Epithelial cell of prostate (primary cell): ENCODE results near the gene FAM221A.
A peak's percentile ranks its signal among the peaks of the same experiment; 100 is the strongest.
"Not testable (repeated sequence)": the region's sequence is repeated elsewhere in the genome, so short reads cannot be mapped to it uniquely, and the experiment has no call there.

ENCODE experiments used
- DNase-seq: peaks from one replicate; pipeline ENCODE4 v3.0.0-alpha.2; 2011; ENCODE audit warnings: low read depth, low spot score
- H3K27ac ChIP-seq: fragments of 450-650 bp; 2 replicates; pipeline ENCODE4 v1.5.1; 2017; ENCODE audit warnings: mild to moderate bottlenecking

FAM221A gene

DNA sequence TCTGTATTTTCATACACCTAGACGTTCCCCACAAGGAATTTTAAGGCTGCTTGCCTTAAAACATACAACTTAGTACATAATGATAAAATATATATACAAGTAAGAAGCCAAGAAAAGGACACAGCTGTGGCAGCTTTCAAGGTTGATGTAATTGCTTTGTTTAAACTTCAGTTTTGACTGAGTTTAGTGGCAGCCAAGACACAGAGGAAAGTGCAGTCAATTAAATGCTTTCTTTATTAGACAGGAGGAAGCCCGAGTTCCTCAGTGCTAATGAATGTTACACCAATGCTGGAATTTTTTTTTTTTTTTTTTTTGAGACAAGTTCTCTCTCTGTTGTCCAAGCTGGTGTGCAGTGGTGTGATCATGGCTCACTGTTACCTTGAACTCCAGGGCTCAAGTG lies 18.8 kb downstream of the FAM221A start:
- H3K27ac ChIP-seq = no peak overlapping the region
- DNase-seq = no peak

DNA sequence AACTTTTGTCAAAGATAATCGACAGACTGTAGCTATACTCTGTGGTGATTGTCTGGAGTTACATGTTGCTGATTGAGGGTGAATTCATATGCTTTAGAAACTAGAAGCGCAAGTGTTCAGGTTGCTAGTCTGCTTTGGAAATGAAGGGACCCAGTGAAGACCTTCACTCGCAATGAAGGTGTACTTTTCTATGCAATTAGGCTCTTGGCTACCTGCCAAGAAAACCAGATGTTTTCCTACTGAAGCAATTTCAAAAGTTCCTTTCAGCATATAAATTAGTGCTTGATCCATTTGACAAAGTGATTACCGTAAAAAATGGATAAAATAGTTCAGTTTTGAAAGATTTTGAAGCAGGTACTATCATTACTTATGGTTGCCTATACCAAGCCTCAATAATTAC lies 20.0 kb downstream of the FAM221A start:
- H3K27ac ChIP-seq = no peak overlapping the region
- DNase-seq = no peak

DNA sequence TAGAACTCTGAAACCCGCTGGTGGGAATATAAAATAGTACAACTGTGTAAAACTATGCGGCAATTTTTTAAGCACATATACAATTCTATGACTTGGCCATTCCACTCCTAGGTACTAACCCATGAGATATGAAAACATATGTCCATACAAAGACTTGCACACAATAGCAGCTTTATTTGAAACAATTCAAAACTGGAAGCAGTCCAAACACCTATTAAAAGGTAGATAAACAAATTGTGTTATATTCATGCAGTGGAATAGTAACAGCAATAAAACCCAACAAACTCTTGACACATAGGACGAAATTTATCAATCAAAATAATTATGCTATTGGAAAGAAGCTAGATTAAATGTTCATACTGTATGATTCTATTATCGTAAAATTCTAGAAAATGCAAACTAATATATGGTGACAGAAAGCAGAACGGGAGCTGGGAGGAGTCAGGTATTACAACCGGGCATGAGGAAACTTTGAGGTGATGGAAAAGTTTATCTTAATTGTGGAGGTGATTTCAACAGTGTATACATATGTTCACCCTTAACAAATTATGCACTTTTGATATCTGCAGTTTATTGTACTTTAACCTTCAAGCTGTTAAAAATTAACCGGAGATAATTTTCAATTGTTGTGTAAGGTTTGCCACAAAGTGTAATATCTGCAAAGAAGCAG lies 29.2 kb downstream of the FAM221A start:
- no peak for DNase-seq
- no peak overlapping the region for H3K27ac ChIP-seq

DNA sequence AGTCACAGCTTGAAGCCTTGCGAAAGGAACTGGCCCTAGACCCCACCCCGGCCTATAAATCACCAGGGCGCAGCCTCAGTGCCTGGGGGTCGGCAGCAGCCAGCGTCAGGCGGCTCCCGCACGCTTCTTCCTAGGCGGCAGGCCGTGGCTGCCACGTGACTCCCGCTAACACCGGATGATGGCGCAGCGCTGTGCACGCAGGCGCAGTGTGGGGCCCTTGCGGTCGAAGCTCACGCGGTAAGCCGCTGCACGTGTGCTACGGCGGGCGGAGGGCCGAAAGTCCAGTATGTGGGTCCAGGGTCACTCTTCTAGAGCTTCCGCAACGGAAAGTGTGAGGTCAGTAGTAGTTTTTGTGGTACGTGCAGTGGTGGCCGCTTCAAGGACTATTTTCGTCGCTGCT lies 30.0 kb downstream of the FAM221A start, which contains the start of gene STK31:
Gene STK31 (plus strand): TSS at position 220 of the 400 bp plus-strand sequence. CDS start 67 bp downstream, at position 287.
- no peak for DNase-seq
- H3K27ac ChIP-seq = no peak within 1 kb of the TSS

DNA sequence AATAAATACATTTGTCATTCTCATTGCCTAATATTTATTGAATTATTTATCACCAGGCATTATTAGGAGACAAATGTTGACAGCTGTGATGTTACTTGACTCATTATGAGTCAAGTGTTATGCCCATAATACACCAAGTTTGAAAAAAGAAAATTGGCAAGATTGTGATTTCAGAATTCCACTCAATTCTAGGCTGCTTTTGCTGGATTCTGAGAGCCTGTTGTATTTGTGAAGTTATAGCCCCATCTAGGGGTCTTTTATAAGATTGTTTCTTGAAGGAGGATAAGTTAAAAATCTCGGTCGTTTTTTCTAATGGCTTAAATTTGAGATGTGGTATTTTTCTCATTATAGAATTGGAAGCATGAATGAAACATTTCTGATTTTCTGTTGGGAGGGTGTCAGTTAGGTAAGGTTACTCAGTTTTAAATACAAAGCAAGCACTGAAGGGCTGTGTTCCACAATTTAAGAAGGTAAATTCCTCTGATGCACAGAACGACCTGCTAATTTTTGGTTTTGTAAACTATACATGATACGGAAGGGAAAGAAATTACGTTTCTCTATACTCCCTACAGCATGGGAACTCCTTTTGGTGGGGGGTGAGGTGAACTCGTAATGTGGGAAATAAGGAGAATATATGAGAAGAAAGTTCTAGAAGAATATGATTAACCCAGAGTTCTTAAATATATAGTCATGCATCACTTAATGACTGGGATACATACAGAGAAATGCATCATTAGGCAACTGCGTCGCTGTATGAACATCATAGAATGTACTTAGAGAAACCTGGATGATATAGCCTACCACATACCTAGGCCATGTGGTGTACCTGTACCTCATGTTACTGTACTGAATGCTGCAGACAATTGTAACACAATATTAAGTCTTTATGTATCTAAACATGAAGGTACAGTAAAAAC lies 32.6 kb downstream of the FAM221A start:
- H3K27ac ChIP-seq = no peak overlapping the region
- DNase-seq = no peak

DNA sequence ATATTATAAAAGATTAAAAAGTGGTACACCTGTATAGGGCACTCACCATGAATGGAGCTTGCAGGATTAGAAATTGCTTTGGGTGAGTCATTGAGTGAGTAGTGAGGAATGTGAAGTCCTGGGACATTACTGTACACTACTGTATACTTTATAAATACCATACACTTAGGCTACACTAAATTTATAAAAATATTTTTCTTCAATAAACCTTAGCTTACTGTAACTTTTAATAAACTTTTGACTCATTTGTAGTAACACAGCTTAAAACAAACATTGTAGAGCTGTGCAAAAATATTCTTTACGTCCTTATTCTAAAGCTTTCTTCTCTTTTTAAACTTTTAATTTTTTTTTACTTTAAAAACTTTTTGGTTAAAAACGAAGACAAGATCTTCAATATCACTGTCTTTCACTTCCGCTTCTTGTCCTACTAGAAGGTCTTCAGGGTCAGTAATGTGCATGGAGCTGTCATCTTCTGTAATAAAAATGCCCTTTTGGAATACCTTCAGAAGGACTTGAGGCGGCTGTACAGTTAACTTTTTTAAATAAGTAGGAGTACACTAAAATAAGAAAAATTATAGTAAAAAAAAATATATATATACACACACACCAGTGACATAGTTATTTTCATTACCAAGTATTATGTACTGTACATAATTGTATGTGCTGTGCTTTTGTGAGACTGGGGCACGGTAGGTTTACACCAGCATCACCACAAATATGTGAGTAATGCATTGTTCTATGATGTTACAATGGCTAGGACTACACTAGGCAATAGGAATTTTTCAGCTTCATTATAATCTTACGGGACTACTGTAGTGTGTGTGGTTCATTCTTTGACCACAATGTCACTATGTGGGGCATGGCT lies 33.5 kb downstream of the FAM221A start:
- DNase-seq = peak; percentile 33
- peak overlapping the region; percentile 48 for H3K27ac ChIP-seq

DNA sequence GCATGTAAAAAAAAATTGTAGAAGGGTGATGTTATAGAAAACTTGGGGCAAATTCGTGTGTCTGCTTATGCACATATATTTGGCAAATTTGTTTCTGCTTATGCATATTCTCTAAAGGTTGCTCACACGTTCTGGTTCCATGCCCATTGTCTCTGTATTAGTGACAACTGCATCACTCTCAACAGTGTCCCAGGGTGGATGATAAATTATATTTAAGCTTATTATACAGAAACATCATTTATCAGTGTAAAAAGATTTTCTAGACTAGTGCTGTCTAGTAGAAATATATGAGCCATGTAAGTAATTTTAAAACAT lies 34.1 kb downstream of the FAM221A start:
- H3K27ac ChIP-seq = peak overlapping the region; percentile 48
- no peak for DNase-seq

DNA sequence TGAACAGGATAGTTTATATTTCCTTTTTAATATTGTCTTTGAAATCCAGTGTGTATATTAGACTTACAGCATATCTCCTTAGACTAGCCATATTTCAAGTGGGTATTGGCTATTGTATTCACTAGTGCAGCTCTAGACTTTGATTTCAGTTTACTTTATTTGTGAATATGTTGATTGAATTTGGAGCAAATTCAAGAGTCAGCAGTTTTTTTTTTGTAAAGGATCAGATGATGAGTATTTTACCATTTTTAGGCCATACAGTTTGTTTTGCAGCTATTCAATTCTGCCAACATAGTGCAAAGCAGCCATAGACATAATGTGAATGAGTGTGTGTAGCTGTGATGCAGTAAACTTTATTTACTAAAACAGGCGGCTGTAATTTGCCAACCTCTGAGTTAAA lies 34.6 kb downstream of the FAM221A start:
- no peak for DNase-seq
- H3K27ac ChIP-seq = no peak overlapping the region

DNA sequence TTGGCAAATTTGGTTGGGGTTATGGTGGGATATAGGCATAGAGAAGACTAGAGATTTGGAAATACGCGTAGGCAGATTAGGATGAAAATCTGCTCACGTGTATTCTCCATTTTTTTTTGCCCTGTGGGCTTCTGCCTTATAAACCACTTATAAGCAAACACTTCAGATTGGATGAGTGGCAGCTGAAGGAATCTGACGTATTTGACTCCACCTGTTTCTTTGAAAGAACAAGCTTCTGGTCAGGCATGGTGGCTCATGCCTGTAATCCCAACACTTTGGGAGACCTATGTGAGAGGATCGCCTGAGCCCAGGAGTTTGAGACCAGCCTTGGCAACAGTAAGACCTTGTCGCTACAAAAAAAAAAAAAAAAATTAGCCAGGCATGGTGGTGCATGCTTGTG lies 35.1 kb downstream of the FAM221A start:
- H3K27ac ChIP-seq = no peak overlapping the region
- DNase-seq = no peak

DNA sequence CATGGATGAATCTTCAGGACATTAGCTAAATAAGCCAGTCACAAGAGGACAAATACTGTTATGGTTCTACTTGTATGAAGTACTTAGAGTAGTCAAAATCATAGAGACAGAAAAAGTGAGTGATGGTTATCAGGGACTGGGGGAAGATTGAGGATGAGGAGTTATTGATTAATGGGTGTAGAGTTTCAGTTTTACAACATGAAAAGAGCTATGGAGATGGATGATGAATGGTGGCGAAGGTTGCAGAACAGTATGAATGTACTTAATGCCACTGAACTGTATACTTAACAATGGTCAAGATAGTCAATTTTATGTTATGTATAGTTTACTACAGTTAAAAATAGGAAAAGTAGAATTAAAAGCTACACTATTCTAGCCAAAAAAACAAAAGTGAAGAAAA lies 37.8 kb downstream of the FAM221A start:
- no peak for DNase-seq

DNA sequence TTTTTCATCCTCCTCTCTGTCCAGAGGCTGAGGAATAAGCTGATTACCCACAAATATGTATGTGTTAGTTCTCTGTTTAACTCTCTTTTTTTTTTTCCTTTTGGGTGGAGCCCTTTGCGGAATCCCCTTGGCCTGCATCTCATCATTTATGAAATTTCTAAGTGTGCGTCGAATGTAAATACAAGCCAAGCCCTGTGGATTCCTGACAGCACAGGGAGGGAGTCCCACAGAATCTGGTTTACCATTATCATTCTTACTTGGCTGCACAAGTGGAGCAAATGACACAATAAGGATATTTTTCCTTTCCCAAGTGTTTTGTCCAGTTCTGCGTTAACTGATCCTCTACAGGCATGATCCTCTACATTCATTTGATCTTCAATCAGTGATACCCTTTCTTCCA lies 41.5 kb downstream of the FAM221A start:
- no peak overlapping the region for H3K27ac ChIP-seq
- no peak for DNase-seq

More for the DNA sequence above, 37.8 kb downstream of the FAM221A start:
- no peak overlapping the region for H3K27ac ChIP-seq

DNA sequence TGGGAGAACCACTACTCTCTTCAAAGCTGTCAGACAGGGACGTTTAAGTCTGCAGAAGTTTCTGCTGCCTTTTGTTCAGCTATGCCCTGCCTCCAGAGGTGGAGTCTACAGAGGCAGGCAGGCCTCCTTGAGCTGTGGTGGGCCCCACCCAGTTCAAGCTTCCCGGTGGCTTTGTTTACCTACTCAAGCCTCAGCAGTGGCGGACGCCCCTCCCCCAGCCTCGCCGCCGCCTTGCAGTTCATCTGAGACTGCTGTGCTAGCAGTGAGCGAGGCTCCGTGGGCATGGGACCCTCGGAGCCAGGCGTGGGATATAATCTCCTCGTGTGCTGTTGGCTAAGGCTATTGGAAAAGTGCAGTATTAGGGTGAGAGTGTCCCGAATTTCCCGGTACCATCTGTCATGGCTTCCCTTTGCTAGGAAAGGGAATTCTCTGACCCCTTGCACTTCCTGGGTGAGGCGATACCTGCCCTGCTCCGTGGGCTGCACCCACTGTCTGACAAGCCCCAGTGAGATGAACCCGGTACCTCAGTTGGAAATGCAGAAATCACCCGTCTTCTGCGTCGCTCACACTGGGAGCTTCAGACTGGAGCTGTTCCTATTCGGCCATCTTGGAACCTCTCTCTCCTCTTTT lies 42.7 kb downstream of the FAM221A start:
- not testable (repeated sequence) for DNase-seq, H3K27ac ChIP-seq

DNA sequence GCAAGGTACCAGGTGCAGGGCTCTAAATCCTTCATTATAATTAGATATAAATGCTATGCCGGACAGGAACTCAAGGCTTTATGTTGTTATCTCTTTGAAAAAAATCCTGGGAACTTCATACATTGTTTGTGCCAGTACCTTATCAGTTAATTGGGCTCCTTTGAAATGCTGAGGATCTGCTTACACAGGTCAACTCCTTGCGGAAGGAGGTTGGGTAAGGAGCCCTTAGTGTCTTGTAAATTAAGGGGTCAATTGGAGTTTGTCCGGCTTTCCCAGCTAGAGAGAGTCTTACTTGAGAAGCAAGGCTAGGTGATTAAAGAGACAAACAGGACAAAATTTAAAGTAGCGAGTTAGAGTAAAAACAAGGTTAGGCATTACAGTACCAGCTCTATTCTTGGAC lies 44.1 kb downstream of the FAM221A start:
- H3K27ac ChIP-seq, DNase-seq: not testable (repeated sequence)

DNA sequence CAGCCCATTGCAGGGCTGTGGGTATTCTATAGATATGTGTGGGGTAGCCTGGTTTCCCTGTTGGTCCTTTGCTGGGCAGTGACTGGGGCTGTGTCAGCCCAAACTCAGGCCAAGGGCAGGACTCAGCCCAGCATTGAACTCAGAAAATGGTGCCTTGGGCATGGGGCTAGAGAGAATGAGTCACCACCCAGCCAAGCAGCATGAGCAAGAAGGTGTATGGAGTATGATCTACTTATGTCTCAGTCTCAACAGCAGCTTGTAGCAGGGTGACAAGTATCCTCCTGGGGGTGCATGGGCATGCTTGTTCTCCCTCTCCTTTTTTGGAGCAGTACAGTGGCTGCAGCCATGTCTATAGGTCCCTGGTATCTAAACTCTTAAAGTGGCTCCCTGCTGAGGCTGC lies 62.1 kb downstream of the FAM221A start:
- DNase-seq = no peak
- no peak overlapping the region for H3K27ac ChIP-seq

DNA sequence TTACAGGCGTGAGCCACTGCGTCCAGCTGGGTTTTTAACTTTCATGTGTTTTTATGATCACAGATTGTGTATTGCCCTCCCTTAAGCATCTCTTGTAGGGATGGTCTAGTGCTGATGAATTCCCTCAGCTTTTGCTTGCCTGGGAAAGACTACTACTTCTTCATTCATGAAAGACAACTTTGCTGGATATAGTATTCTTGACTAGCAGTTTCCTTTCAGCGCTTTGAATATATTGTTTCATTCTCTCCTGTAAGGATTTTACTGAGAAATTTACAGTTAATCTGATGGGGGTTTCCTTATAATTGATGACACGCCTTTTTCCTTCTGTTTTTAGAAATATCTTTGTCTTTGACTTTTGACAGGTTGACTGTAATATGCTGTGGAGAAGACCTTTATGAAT lies 63.2 kb downstream of the FAM221A start:
- no peak for DNase-seq
- H3K27ac ChIP-seq = no peak overlapping the region

DNA sequence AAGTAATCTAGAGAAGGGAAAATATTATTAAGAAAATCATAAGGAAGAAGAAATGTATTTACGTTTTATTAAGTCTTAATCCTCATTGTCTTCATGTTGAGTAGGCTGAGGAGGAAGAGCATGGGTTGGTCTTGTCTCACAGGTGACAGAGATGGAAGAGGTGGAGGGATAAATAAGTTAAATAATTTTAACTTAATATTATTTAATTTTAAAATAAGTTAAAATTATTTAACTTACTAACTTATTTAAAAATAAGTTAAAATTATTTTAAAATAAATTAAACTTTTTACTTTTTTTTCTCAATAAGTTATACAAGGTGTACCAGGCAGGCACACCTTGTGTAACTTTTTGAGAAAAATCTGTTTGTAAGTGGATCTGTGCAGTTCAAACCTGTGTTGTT lies 66.6 kb downstream of the FAM221A start:
- DNase-seq = no peak
- H3K27ac ChIP-seq = no peak overlapping the region

DNA sequence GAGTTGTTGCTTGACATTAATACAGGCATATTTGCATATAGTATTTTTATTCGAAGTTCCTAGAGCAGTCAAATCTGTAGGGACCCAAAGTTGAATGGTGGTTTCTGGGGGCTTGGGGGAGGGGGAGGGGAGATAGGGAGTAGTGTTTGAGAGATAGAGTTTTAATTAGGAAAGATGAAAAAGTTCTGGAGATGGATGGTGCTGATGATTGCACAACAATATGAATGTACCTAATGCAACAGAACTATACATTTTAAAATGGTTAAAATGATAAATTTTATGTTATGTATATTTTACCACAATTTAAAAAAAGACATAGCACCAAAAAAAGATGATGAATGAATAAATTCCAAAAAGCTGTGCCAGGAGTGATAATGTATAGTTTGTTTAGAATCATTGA lies 71.9 kb downstream of the FAM221A start:
- DNase-seq = no peak

More for the DNA sequence above, 71.9 kb downstream of the FAM221A start:
- no peak overlapping the region for H3K27ac ChIP-seq
